ENCODE measurements around the gene MAPRE3.
A peak's percentile ranks its signal among the peaks of the same experiment; 100 is the strongest.
"Not testable (repeated sequence)": the region's sequence is repeated elsewhere in the genome, so short reads cannot be mapped to it uniquely, and the experiment has no call there.

The MAPRE3 gene

GRCh38 chr2:26970244-26970927 is at the start of gene MAPRE3:
Gene MAPRE3 (plus strand): TSS chr2:26970637. CDS start chr2:27022219, 51,582 bp downstream.
- DNase-seq (ENCODE audit: low spot score), result peak; percentile 85

- DNase-seq (ENCODE audit: low spot score), result no peak
Observed at GRCh38 chr2:26921323-26921722, 49.1 kb upstream of the MAPRE3 start.

GRCh38 chr2:26922405-26923188 is 47.8 kb upstream of the MAPRE3 start:
- peak; percentile 27 for DNase-seq (ENCODE audit: low spot score)

GRCh38 chr2:26923189-26923466 is 47.3 kb upstream of the MAPRE3 start:
- not testable (repeated sequence) for DNase-seq (ENCODE audit: low spot score)

GRCh38 chr2:26924731-26925099 is 45.7 kb upstream of the MAPRE3 start:
- DNase-seq (ENCODE audit: low spot score), result no peak

GRCh38 chr2:26925100-26925791 is 45.2 kb upstream of the MAPRE3 start:
- DNase-seq (ENCODE audit: low spot score), result no peak

- no peak for DNase-seq (ENCODE audit: low spot score)
Observed at GRCh38 chr2:26927221-26927620, 43.2 kb upstream of the MAPRE3 start.

GRCh38 chr2:26932974-26933373 is 37.5 kb upstream of the MAPRE3 start:
- DNase-seq (ENCODE audit: low spot score), result no peak

- DNase-seq (ENCODE audit: low spot score), result no peak
Observed at GRCh38 chr2:26933431-26934334, 36.8 kb upstream of the MAPRE3 start.

GRCh38 chr2:26934335-26934724 is 36.1 kb upstream of the MAPRE3 start:
- DNase-seq (ENCODE audit: low spot score), result no peak

- no peak for DNase-seq (ENCODE audit: low spot score)
Observed at GRCh38 chr2:26934985-26935384, 35.5 kb upstream of the MAPRE3 start.

GRCh38 chr2:26936855-26937254 is 33.6 kb upstream of the MAPRE3 start:
- no peak for DNase-seq (ENCODE audit: low spot score)

- DNase-seq (ENCODE audit: low spot score), result no peak
Observed at GRCh38 chr2:26938399-26939118, 31.9 kb upstream of the MAPRE3 start.

- no peak for DNase-seq (ENCODE audit: low spot score)
Observed at GRCh38 chr2:26940001-26940400, 30.4 kb upstream of the MAPRE3 start.

GRCh38 chr2:26941486-26941885 is 29.0 kb upstream of the MAPRE3 start:
- no peak for DNase-seq (ENCODE audit: low spot score)

- peak; percentile 55 for DNase-seq (ENCODE audit: low spot score)
Observed at GRCh38 chr2:26942543-26943295, 27.7 kb upstream of the MAPRE3 start.

GRCh38 chr2:26945991-26946750 is 24.3 kb upstream of the MAPRE3 start:
- no peak for DNase-seq (ENCODE audit: low spot score)

- no peak for DNase-seq (ENCODE audit: low spot score)
Observed at GRCh38 chr2:26946841-26947784, 23.3 kb upstream of the MAPRE3 start.

- DNase-seq (ENCODE audit: low spot score), result no peak
Observed at GRCh38 chr2:26948800-26949199, 21.6 kb upstream of the MAPRE3 start.

All from CD4-positive, alpha-beta T cell treated with Interleukin-2 at 100 ng/mL for 4 hours (primary cell).